GM12878 (cell line): Measurements from ENCODE around the gene CFAP126. TPM values are rescaled to one million over a fixed set of nuclear protein-coding genes. Genes with fewer than 3 reads are reported as not detected.
A peak's percentile ranks its signal among the peaks of the same experiment; 100 is the strongest.

Source experiments
- HDGF ChIP-seq: fragments of 450-650 bp; IDR thresholded peaks from 2 replicates; pipeline ENCODE4 v1.6.1; 2016; ENCODE audit warnings: antibody characterized with exemption
- NR2C1 ChIP-seq: fragments of 450-650 bp; IDR thresholded peaks from 2 replicates; pipeline ENCODE4 v1.6.1; 2017; ENCODE audit warnings: antibody characterized with exemption, mild to moderate bottlenecking, moderate library complexity
- PKNOX1 ChIP-seq: fragments of 450-650 bp; IDR thresholded peaks from 2 replicates; pipeline ENCODE4 v1.6.1; 2016; ENCODE audit warnings: mild to moderate bottlenecking
- RELB ChIP-seq: fragments of 450-650 bp; IDR thresholded peaks from 2 replicates; pipeline ENCODE4 v1.6.1; 2017; ENCODE audit warnings: low read depth, mild to moderate bottlenecking, moderate library complexity
- ZNF687 ChIP-seq: fragments of 450-650 bp; IDR thresholded peaks from 2 replicates; pipeline ENCODE4 v1.6.1; 2017; ENCODE audit warnings: mild to moderate bottlenecking, moderate library complexity
- polyA plus RNA-seq, 11 experiments: library from polyadenylated mRNA; depleted of rRNA in 4 of 11; unstranded in 6 of 11; stranded (reverse) in 5 of 11; fragments of >200 nt; fragmentation: Nextera tagmentation in 4 of 11; fragmentation: Illumina TruSeq in 1 of 11; extraction: Ambion mirVana in 4 of 11; extraction: Trizol in 1 of 11; gene quantifications; 1 replicate in 1 of 11; 2 replicates in 10 of 11; pipeline versions ENCODE4 v1.2.1 to v1.2.3, GENCODE V29; 2011 to 2016; ENCODE audit warnings: inconsistent platforms in 2 of 11, missing spikeins in 2 of 11, low read depth in 1 of 11
- total RNA-seq, 4 experiments: library from RNA; depleted of rRNA in 3 of 4; stranded (reverse); fragments of >200 nt in 3 of 4; fragmentation: Illumina TruSeq in 1 of 4; extraction: Trizol in 1 of 4; gene quantifications; 2 replicates each; pipeline versions ENCODE4 v1.2.1 to v1.2.3, GENCODE V29; 2013 to 2021

Gene CFAP126
- total and polyA plus RNA-seq, 10 of the 15 experiments (the other 5 are each of a cell fraction or from before 2014, with no cell fraction given): not detected

GRCh38 chr1:161409848-161410635, 42.4 kb upstream of the CFAP126 start (continued):
- TF ChIP-seq RELB (peak; percentile 25; the same call in 1 of the 2 replicates), PKNOX1 (peak; percentile 90), NR2C1 (0 out of 2 replicates have a peak, but pooled peaks have one; percentile 38), HDGF (peak; percentile 55; the same call in 1 of the 2 replicates), ZNF687 (0 out of 2 replicates have a peak, but pooled peaks have one; percentile 25)
